HG03108 (cell line): Measurements from ENCODE around the gene SMC5.
"Not testable (repeated sequence)": the region's sequence is repeated elsewhere in the genome, so short reads cannot be mapped to it uniquely, and the experiment has no call there.

Source experiments
- ATAC-seq: cut with Tn5 transposase; IDR thresholded peaks from one replicate; pipeline ENCODE4 v1.9.1; 2021; ENCODE audit warnings: moderate library complexity; ENCODE audit not compliant: unreplicated experiment

The SMC5 gene

DNA sequence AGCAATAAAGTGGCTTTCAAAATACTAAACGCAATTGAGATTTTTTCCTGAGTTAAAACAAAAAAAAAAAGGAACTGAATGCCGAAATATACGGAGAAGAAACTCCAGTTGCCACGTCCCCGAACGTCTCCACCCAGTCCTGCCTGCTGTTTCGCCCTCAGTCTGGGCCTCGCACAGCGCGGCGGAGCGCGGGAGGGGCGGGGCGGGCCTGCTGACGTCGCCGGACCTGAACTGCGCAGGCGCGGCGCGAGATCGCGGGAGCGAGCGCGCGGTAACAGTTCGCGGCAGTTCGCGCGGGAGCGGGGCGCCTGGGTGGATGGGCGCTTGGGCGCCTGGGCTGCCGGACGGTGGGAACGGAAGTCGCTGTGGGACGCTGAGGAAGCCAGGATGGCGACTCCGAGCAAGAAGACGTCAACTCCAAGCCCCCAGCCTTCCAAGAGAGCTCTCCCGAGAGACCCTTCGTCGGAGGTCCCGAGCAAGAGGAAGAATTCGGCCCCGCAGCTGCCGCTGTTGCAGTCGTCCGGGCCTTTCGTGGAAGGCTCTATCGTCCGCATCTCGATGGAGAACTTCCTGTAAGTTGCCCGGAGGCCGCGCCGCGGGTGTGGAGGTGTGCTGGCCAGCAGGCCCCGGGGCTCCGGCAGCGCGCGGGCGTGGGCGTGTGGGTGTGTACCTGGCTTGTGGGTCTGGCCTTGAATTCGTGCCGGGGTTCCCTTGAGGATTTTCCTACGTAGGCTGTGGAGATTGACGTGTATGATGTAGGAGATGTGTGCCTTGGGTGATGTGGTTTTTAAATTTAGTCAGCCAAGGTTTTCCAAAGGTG lies at the start of gene SMC5:
Gene SMC5, plus strand, starts transcription at position 287 of the 820 bp plus-strand sequence. Its CDS starts 101 bp downstream, at position 388.
- ATAC-seq, result peak; percentile 75

DNA sequence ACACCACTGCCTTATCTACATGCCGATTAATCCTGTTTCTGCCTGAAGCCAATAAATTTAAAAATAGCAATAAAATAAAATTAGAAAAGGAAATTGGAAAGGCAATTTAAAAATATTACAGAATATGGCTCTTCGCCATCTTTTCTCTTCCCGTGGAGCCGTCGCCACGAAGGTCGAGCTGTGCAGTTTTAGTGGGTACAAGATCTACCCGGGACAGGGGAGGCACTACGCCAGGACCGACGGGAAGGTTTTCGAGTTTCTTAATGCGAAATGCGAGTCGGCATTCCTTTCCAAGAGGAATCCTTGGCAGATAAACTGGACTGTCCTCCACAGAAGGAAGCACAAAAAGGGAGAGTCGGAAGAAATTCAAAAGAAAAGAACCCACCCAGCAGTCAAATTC lies 41.7 kb upstream of the SMC5 start:
- ATAC-seq, result no peak

- ATAC-seq, result no peak
These were observed 40.0 kb upstream of the SMC5 start for GRCh38 chr9:70218767-70219166.

GRCh38 chr9:70220216-70220615 lies 38.6 kb upstream of the SMC5 start:
- ATAC-seq, result no peak

GRCh38 chr9:70222354-70222753 lies 36.4 kb upstream of the SMC5 start:
- ATAC-seq, result no peak

- ATAC-seq, result no peak
These were observed 30.7 kb upstream of the SMC5 start for GRCh38 chr9:70228118-70228517.

- ATAC-seq, result no peak
These were observed 30.2 kb upstream of the SMC5 start for GRCh38 chr9:70228611-70229010.

- ATAC-seq, result no peak
These were observed 29.8 kb upstream of the SMC5 start for GRCh38 chr9:70229026-70229425.

- ATAC-seq, result no peak
These were observed 29.2 kb upstream of the SMC5 start for GRCh38 chr9:70229579-70229978.

- ATAC-seq, result no peak
These were observed 26.3 kb upstream of the SMC5 start for GRCh38 chr9:70232476-70232875.

DNA sequence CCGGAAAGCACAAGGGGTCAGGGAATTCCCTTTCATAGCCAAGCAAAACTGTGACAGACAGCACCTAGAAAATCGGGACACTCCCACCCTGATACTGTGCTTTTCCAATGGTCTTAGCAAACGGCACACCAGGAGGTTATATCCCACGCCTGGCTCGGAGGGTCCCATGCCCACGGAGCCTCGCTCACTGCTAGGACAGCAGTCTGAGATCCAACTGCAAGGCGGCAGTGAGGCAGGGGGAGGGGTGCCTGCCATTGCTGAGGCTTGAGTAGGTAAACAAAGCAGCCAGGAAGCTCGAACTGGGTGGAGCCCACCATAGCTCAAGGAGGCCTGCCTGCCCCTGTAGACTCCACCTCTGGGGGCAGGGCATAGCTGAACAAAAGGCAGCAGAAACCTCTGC lies 24.6 kb upstream of the SMC5 start:
- ATAC-seq, result not testable (repeated sequence)

DNA sequence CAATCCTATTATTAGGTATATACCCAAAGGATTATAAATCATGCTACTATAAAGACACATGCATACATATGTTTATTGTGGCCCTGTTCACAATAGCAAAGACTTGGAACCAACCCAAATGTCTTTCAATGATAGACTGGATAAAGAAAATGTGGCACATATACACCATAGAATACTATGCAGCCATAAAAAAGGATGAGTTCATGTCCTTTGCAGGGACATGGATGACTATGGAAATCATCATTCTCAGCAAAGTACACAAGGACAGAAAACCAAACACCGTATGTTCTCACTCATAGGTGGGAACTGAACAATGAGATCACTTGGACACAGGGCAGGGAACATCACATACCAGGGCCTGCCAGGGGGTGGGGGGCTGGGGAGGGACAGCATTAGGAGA lies 12.8 kb upstream of the SMC5 start:
- not testable (repeated sequence) for ATAC-seq

GRCh38 chr9:70250221-70250620 lies 8.6 kb upstream of the SMC5 start:
- ATAC-seq, result no peak

- no peak for ATAC-seq
These were observed 3.3 kb upstream of the SMC5 start for GRCh38 chr9:70255486-70255885.

DNA sequence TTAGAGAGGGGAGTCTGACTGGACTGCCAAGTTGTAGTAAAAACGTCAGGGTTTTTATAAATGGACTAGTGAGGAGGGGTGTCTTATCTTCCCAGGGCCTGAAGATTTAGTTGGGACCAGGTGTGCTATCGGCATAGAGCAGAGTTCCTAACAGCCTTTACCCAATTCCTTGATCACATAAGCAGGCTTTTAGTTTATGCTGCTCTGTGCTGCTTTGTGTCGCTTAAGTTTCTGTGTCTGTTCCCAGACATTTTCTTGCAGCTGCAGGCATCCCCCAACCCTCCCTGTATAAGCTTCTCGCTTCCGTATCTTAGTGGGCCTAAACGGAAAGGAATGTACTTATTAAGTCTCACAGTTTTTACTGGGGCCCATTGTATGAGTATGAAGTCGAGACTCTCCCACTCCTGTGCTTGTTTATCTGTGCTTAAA lies 2.6 kb upstream of the SMC5 start:
- ATAC-seq, result no peak

DNA sequence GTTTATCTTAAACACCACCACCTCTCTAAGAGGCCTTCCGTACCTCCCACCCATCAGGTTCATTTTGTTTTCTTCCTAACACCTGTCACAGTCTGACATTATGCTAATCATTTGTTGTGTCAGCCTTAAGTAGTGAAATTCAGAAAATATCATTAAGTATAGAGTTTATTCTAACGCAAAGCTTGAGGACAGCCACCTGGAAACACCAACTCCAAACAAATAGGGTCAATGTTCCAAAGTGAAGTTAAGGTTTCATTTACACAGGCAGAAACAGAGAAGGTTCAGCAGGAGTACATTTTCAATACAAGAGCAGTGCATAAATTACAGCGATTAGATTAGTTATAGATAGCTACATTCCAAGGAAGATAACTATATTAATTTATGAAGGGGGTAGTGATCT lies 1.3 kb upstream of the SMC5 start:
- no peak for ATAC-seq

DNA sequence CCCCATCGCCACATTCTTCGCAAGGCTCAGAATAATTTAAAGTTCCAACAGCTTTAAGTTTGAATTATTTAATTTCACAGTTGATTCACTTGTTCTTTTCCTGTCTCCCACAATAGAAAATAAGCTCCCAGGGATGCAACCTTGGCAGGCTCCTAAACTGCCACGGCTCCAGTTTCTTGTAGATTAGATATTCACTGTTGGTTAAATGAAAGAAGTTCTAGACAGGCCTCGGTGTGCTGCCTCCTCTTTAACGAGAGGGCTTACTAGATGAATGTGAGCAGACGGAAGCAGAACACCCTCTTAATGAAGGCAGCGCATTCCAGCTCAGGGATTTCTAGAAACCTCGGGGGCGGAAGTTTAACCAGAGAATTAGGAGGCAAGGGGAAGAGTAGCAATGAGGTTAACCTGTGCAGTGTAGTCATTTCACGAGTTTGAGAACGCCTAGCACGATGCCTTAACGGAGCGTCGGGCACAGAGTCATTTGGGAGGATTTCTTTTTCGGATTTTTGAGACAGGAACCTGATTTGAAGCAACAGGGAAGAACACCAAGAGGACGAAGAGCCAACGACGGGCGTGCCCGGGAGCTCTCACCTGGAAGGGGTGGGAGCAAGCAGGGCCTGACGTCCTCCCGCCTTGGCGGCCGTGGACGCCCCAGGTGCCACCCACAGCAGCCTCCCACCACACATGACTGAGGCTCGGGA lies 637 bp upstream of the SMC5 start:
- peak; percentile 28 for ATAC-seq

DNA sequence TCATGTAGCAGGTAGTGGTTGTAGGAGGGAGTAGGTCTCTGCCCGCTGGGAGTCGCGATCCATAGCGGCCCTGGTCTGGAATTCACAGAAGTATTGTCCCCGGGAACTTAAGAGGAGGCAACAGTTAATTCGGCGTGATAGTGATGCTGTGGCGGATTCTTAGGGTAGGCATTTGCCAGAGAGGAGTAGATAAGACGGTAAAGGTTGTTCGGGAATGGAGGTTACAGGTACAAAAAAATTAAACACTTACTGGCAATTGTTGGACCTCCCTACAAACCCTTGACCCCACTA lies 679 bp downstream of the SMC5 start:
- ATAC-seq, result no peak

- no peak for ATAC-seq
These were observed 1.2 kb downstream of the SMC5 start for GRCh38 chr9:70260007-70260443.

DNA sequence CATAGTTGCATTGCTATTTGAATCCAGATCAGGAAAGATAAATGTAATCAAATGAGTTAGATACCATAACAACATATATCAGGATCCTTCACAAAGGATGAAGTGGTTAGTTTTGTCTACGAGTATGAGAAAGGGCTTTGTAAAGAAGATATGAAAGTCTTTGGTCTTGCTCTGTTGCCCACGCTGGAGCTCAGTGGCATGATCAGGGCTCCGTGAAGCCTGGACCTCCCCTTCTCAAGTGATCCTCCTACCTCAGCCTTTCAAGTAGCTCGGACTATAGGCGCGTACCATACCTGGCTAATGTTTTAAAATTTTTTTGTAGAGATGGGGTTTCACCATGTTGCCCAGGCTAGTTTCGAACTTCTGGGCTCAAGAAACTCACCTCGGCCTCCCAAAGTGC lies 1.8 kb downstream of the SMC5 start:
- ATAC-seq, result peak; percentile 26

GRCh38 chr9:70261131-70261870 lies 2.5 kb downstream of the SMC5 start:
- no peak for ATAC-seq

- ATAC-seq, result no peak
These were observed 3.6 kb downstream of the SMC5 start for GRCh38 chr9:70262366-70262765.
